GM23338 (cell line): ENCODE data around the gene BPIFB1. TPM values are rescaled to one million over a fixed set of nuclear protein-coding genes. Genes with fewer than 3 reads are reported as not detected.

Experiments
- ATAC-seq: fragments of 200-7000 bp; cut with Tn5 transposase; 3 replicates; pipeline ENCODE4 v1.9.1; 2020
- DNase-seq: peaks from one replicate; pipeline ENCODE4 v3.0.0-alpha.2; 2015; ENCODE audit warnings: low spot score
- H2AFZ ChIP-seq: fragments of 200-600 bp; sonication (generic); 2 replicates; pipeline ENCODE4 v1.8.0; 2016; ENCODE audit warnings: antibody characterized with exemption, mild to moderate bottlenecking, moderate library complexity
- H3F3A ChIP-seq: fragments of 200-600 bp; sonication (generic); replicated peaks from 2 replicates; pipeline ENCODE4 v1.8.0; 2017; ENCODE audit warnings: antibody characterized with exemption, mixed run types, low read depth
- H3K27ac ChIP-seq: fragments of 200-600 bp; sonication (generic); 2 replicates; pipeline ENCODE4 v1.6.1; 2016; ENCODE audit warnings: low read depth
- H3K27me3 ChIP-seq: fragments of 200-600 bp; sonication (generic); 2 replicates; pipeline ENCODE4 v1.8.0; 2016; ENCODE audit warnings: mild to moderate bottlenecking, mixed run types, moderate library complexity; ENCODE audit not compliant: insufficient read depth
- H3K36me3 ChIP-seq: fragments of 200-600 bp; sonication (generic); 2 replicates; pipeline ENCODE4 v1.8.0; 2016; ENCODE audit warnings: mild to moderate bottlenecking; ENCODE audit not compliant: insufficient read depth
- H3K4me1 ChIP-seq: fragments of 200-600 bp; sonication (generic); 2 replicates; pipeline ENCODE4 v1.8.0; 2016; ENCODE audit warnings: mild to moderate bottlenecking, moderate library complexity; ENCODE audit not compliant: insufficient read depth
- H3K4me2 ChIP-seq: fragments of 200-600 bp; sonication (generic); 2 replicates; pipeline ENCODE4 v1.7.1; 2017; ENCODE audit warnings: mixed run types
- H3K4me3 ChIP-seq: fragments of 200-600 bp; sonication (generic); 2 replicates; pipeline ENCODE4 v1.6.1; 2016; ENCODE audit warnings: mixed run types
- H3K79me2 ChIP-seq: fragments of 200-600 bp; sonication (generic); replicated peaks from 2 replicates; pipeline ENCODE4 v1.8.0; 2017; ENCODE audit warnings: mild to moderate bottlenecking; ENCODE audit not compliant: insufficient read depth
- H3K9me2 ChIP-seq: fragments of 200-600 bp; sonication (generic); 2 replicates; pipeline ENCODE4 v1.8.0; 2017; ENCODE audit not compliant: insufficient read depth
- H4K20me1 ChIP-seq: fragments of 200-600 bp; sonication (generic); replicated peaks from 2 replicates; pipeline ENCODE4 v1.8.0; 2017; ENCODE audit warnings: mild to moderate bottlenecking; ENCODE audit not compliant: insufficient read depth
- H3K27ac Mint-ChIP-seq: 2 replicates; pipeline ENCODE4 v1.8.0; 2020; ENCODE audit warnings: inconsistent platforms, mild to moderate bottlenecking, moderate library complexity, mixed read lengths
- H3K27me3 Mint-ChIP-seq: 3 replicates; pipeline ENCODE4 v1.8.0; 2022; ENCODE audit warnings: low read depth, mild to moderate bottlenecking, moderate library complexity, mixed read lengths, inconsistent platforms; ENCODE audit not compliant: insufficient read depth, poor library complexity
- H3K36me3 Mint-ChIP-seq: 3 replicates; pipeline ENCODE4 v1.8.0; 2021; ENCODE audit warnings: low read depth, mild to moderate bottlenecking, inconsistent platforms, moderate library complexity, mixed read lengths
- H3K4me1 Mint-ChIP-seq: 3 replicates; pipeline ENCODE4 v1.8.0; 2020; ENCODE audit warnings: mild to moderate bottlenecking, inconsistent platforms, mixed read lengths
- H3K4me3 Mint-ChIP-seq: 3 replicates; pipeline ENCODE4 v1.8.0; 2021; ENCODE audit warnings: moderate library complexity, mild to moderate bottlenecking, inconsistent platforms, mixed read lengths
- H3K9me3 Mint-ChIP-seq: 3 replicates; pipeline ENCODE4 v1.8.0; 2020; ENCODE audit warnings: moderate library complexity, mild to moderate bottlenecking, inconsistent platforms, mixed read lengths
- CREB1 ChIP-seq: fragments of 250-450 bp; sonication (Bioruptor Pico); IDR thresholded peaks from 2 replicates; pipeline ENCODE4 v1.5.0; 2020; ENCODE audit warnings: low read depth, mild to moderate bottlenecking, moderate library complexity
- CTCF ChIP-seq, 2 experiments: fragments of 200-600 bp in 1 of 2; sonication (generic) in 1 of 2; conservative IDR thresholded peaks; 2 replicates each; pipeline versions ENCODE4 v1.5.1 to v1.6.1; 2016 to 2017; ENCODE audit warnings: antibody characterized with exemption in 2 of 2, low read depth in 2 of 2, mild to moderate bottlenecking in 2 of 2, moderate library complexity in 1 of 2
- ETS1 ChIP-seq: IDR thresholded peaks from 2 replicates; pipeline ENCODE4 v1.6.1; 2016; ENCODE audit warnings: antibody characterized with exemption
- EZH2 ChIP-seq: fragments of 200-600 bp; sonication (generic); IDR thresholded peaks from one replicate; pipeline ENCODE4 v1.8.0; 2017; ENCODE audit warnings: antibody characterized with exemption, mild to moderate bottlenecking, low read depth; ENCODE audit not compliant: unreplicated experiment
- EZH2phosphoT487 ChIP-seq: fragments of 200-600 bp; sonication (generic); IDR thresholded peaks from one replicate; pipeline ENCODE4 v1.8.1; 2018; ENCODE audit warnings: antibody characterized with exemption; ENCODE audit not compliant: unreplicated experiment
- NANOG ChIP-seq: IDR thresholded peaks from 2 replicates; pipeline ENCODE4 v1.6.1; 2016; ENCODE audit warnings: antibody characterized with exemption, borderline replicate concordance
- POLR2AphosphoS5 ChIP-seq: IDR thresholded peaks from 2 replicates; pipeline ENCODE4 v1.6.1; 2016; ENCODE audit warnings: antibody characterized with exemption, low read depth
- REST ChIP-seq: IDR thresholded peaks from one replicate; pipeline ENCODE4 v1.6.1; 2018; ENCODE audit warnings: antibody characterized with exemption; ENCODE audit not compliant: unreplicated experiment
- STAT1 ChIP-seq: IDR thresholded peaks from one replicate; pipeline ENCODE4 v1.6.1; 2016; ENCODE audit warnings: antibody characterized with exemption; ENCODE audit not compliant: unreplicated experiment
- ZNF114 ChIP-seq: fragments of 250-450 bp; sonication (Bioruptor Pico); IDR thresholded peaks from 2 replicates; pipeline ENCODE4 v1.5.0; 2020; ENCODE audit warnings: mild to moderate bottlenecking, moderate library complexity
- ZNF331 ChIP-seq: fragments of 250-450 bp; sonication (Bioruptor Pico); IDR thresholded peaks from 2 replicates; pipeline ENCODE4 v1.5.0; 2020; ENCODE audit warnings: low read depth, mild to moderate bottlenecking, moderate library complexity
- ZNF462 ChIP-seq: fragments of 250-450 bp; sonication (Bioruptor Pico); IDR thresholded peaks from 2 replicates; pipeline ENCODE4 v1.5.0; 2020; ENCODE audit warnings: mild to moderate bottlenecking, moderate library complexity
- polyA plus RNA-seq: library from polyadenylated mRNA; unstranded; fragments of >200 nt; fragmentation: Nextera tagmentation; extraction: Ambion mirVana; gene quantifications from 2 replicates; pipeline ENCODE4 v1.2.1, GENCODE V29; 2016
- total RNA-seq: library from RNA; depleted of rRNA; stranded (reverse); fragments of >200 nt; shearing (Covaris generic); gene quantifications from 2 replicates; pipeline ENCODE4 v1.2.3, GENCODE V29; 2014

BPIFB1 gene
- total and polyA plus RNA-seq, 2 experiments from 2014 or later, result not detected

- no peak for TF ChIP-seq NANOG
- no peak for TF ChIP-seq ZNF331 (CRISPR knock-in tag)
- TF ChIP-seq ETS1, result no peak
- TF ChIP-seq STAT1, result no peak
- TF ChIP-seq ZNF114 (CRISPR knock-in tag), result no peak
- no peak for TF ChIP-seq CTCF (conservative IDR thresholded peaks at IDR 0.05; ENCODE audit: low read depth in 2 of 2)
- TF ChIP-seq EZH2phosphoT487, result no peak
Measured at GRCh38 chr20:33237989-33238388, 45.0 kb upstream of the BPIFB1 start (continued).

- Histone ChIP-seq H3K27ac (no peak overlapping the region), H4K20me1 (no peaks in the 10 kb centered on the region), H3K9me2 (no peaks in the 10 kb centered on the region; the same call in 1 of the 2 replicates), H3K4me1 (no peaks in the 10 kb centered on the region), H3F3A (no peaks in the 10 kb centered on the region), H3K4me3 (no peak overlapping the region), H3K4me2 (no peak overlapping the region), H3K79me2 (no peaks in the 10 kb centered on the region), H2AFZ (no peak overlapping the region), H3K36me3 (no peaks in the 10 kb centered on the region), H3K27me3 (no peaks in the 10 kb centered on the region)
- ATAC-seq (no peak), DNase-seq (no peak)
- H3K4me3 Mint-ChIP-seq, result no peak overlapping the region
- no peaks in the 10 kb centered on the region for H3K9me3 Mint-ChIP-seq
- H3K36me3 Mint-ChIP-seq, result no peaks in the 10 kb centered on the region; the same call in 2 of the 3 replicates
- peaks cover 2% of the 10 kb centered on the region for H3K27me3 Mint-ChIP-seq
- no peak overlapping the region for H3K27ac Mint-ChIP-seq
- no peaks in the 10 kb centered on the region for H3K4me1 Mint-ChIP-seq
- no peak for TF ChIP-seq CREB1 (CRISPR knock-in tag)
- no peak for TF ChIP-seq POLR2AphosphoS5
- TF ChIP-seq ZNF462 (CRISPR knock-in tag), result no peak
- no peak for TF ChIP-seq ZNF114 (CRISPR knock-in tag)
- no peak for TF ChIP-seq ETS1
- no peak for TF ChIP-seq STAT1
- TF ChIP-seq EZH2, result no peak
- TF ChIP-seq REST, result no peak
- no peak for TF ChIP-seq EZH2phosphoT487
Measured at GRCh38 chr20:33239418-33239817, 43.6 kb upstream of the BPIFB1 start.
